GM12865 (cell line): ENCODE results near the gene TYROBP.
"Not testable (repeated sequence)": the region's sequence is repeated elsewhere in the genome, so short reads cannot be mapped to it uniquely, and the experiment has no call there.

Source experiments
- DNase-seq: peaks from one replicate; pipeline ENCODE4 v3.0.0; 2010; ENCODE audit warnings: low read depth
- H3K4me3 ChIP-seq: 2 replicates; pipeline ENCODE4 v1.5.1; 2011; ENCODE audit warnings: mild to moderate bottlenecking, low read depth, low read length, control low read depth
- CTCF ChIP-seq: IDR thresholded peaks from 2 replicates; pipeline ENCODE4 v1.5.1; 2011; ENCODE audit warnings: low read length, control low read depth, low read depth, inconsistent platforms; ENCODE audit not compliant: insufficient read depth; ENCODE audit errors: missing control alignments

TYROBP gene

GRCh38 chr19:35908010-35908441, at the start of gene TYROBP:
Gene TYROBP (minus strand): TSS chr19:35908295. CDS start chr19:35908228, 67 bp downstream.
- no peak for DNase-seq
- no peak for TF ChIP-seq CTCF
- no peak within 1 kb of the TSS for H3K4me3 ChIP-seq

- not testable (repeated sequence) for H3K4me3 ChIP-seq, DNase-seq
These were observed 49.3 kb upstream of the TYROBP start for GRCh38 chr19:35957411-35957810.

- no peak for TF ChIP-seq CTCF
- no peak overlapping the region for H3K4me3 ChIP-seq
- DNase-seq: no peak
These were observed 48.0 kb upstream of the TYROBP start for GRCh38 chr19:35955881-35956634.

- DNase-seq: no peak
- no peak for TF ChIP-seq CTCF
- no peak overlapping the region for H3K4me3 ChIP-seq
These were observed 41.0 kb upstream of the TYROBP start for GRCh38 chr19:35949131-35949530.

- no peak for TF ChIP-seq CTCF
- no peak for DNase-seq
These were observed 38.1 kb upstream of the TYROBP start for GRCh38 chr19:35946203-35946602.

GRCh38 chr19:35945121-35945790, 37.2 kb upstream of the TYROBP start:
- no peak for DNase-seq
- no peak for TF ChIP-seq CTCF
- no peak overlapping the region for H3K4me3 ChIP-seq

More at GRCh38 chr19:35946203-35946602, 38.1 kb upstream of the TYROBP start:
- H3K4me3 ChIP-seq: no peak overlapping the region

- no peak for TF ChIP-seq CTCF
- no peak for DNase-seq
These were observed 36.5 kb upstream of the TYROBP start for GRCh38 chr19:35944556-35944955.

More at GRCh38 chr19:35944556-35944955, 36.5 kb upstream of the TYROBP start:
- no peak overlapping the region for H3K4me3 ChIP-seq
